COLO668 (cell line): ENCODE measurements around the gene ZAP70.

Experiments
- DNase-seq: peaks from one replicate; lab custom pipeline; 2025; ENCODE audit not compliant: unreplicated experiment; lab: John Stamatoyannopoulos, UW

ZAP70 gene

GRCh38 chr2:97715951-97716694 lies 2.7 kb downstream of the ZAP70 start:
- no peak for DNase-seq

DNA sequence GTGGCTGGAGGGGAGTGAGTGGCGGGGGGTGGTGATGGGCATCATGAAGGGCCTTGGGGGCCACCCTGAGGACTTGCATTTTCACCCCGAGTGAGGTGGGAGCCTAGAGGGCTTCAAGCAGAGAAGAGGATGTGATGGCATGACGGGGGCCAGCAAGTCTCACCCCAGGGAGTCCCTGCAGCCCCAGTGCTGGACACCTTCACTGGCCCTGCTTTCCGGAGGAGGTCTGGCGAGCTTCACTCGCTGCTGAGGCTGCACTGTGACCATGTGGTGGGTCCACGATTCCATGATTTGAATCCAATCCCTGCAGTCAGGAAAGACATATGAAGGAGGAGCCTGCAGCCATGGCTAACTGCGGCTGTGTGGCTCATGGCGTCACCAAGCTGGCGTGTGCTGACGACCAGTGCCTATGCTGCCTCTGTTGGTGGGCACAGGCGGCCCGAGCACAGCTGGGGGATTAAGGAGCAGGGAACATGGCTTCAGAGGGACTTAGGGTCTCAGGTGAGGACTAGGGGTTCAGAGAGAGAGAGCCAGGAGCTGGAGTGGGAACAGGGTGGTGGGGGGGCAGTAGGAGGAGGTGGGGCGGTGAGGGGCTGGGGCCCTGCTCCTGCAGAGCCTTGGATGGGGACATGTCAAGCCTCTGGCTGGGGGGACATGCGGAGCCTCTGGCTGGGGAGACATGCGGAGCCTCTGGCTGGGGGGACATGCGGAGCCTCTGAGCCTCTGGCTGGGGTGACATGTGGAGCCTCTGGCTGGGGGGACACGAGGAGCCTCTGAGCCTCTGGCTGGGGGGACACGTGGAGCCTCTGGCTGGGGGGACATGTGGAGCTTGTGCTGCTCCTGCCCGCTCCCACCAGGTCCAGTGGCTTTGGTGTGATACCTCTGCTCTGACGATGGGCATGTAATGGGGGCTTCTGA lies 3.6 kb downstream of the ZAP70 start:
- DNase-seq, result no peak

- DNase-seq, result no peak
Observed at GRCh38 chr2:97717613-97717995, 4.2 kb downstream of the ZAP70 start.

DNA sequence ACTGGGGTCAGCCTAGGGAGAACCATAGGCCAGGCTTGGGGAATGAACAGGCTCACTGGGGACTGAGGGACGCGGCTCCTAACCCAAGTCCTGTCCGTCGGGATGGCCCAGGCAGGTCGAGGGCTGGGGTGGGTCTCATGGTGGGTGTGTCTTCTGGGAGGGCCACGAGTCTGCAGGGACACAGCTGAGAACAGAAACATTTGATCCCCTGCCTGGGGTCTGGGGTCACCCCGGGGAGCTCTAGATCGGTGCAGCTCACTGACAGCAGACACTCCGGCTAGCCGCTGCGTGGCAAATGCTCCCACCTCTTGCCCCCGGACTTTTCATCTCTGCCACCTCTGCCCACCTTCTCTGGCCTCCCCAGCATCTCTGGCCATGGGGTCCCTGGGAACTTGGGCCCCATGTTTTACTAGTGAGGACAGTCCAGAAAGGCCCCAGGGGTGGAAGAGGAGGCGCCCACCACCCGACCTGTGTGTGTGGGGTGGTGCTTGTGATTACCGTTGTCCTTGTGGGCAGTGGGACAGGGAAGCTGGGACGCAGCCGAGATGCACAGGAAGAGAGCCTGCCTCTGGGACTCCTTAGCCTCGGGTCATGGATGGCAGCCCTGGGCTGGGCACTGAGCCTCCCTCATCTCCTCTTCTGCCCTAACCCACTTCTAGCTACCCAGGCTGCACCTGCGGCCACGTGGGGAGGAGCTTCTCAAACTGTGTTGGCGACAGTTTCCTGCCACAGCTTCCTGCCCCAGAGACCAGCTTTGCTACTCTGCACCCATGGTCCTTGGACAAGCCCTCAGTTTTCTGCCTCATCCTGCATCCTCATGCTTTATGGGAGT lies 4.9 kb downstream of the ZAP70 start:
- peak; percentile 8 for DNase-seq

DNA sequence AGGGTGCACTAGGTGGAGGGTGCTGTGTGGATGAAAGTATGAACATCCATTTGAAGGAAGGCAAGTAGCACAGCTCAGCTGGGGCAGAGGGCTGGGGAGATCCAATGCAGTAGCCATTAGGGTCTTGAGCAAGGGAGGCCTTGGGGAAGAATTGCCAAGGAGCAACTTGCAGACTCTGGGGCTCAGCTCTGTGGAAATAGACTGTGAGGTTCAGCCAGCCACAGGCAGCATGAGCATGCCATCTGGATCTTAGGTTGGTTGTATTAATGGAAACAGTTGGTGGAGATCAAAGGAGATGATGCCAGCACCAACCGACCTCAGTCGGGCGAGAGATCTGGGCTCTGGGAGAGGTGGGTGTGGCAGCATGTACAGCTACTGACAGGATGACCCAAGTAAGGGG lies 5.6 kb downstream of the ZAP70 start:
- DNase-seq, result no peak

- DNase-seq, result no peak
Observed at GRCh38 chr2:97719362-97720155, 6.2 kb downstream of the ZAP70 start.

DNA sequence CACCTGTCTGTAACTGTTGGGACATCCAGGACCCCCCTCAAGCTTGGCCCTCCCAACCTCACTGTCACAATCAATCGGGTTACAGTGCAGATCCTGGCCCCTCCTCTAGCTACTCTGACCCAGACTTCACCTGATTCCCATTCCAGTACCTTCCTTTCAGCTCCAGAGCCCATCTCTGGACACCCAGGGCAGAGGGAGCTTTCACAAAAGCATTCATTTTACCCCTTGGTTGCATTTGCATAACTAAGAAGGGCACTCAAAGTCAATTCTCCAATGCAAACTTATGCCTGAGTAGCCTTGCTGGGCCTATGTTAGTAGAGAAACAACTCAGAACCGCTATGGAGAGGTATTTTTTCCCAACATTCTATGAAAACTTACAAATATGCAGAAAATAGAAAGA lies 7.4 kb downstream of the ZAP70 start:
- no peak for DNase-seq

GRCh38 chr2:97722227-97722626 lies 8.9 kb downstream of the ZAP70 start:
- no peak for DNase-seq

GRCh38 chr2:97723156-97724072 lies 10.0 kb downstream of the ZAP70 start:
- no peak for DNase-seq

GRCh38 chr2:97724073-97724410 lies 10.7 kb downstream of the ZAP70 start:
- no peak for DNase-seq

DNA sequence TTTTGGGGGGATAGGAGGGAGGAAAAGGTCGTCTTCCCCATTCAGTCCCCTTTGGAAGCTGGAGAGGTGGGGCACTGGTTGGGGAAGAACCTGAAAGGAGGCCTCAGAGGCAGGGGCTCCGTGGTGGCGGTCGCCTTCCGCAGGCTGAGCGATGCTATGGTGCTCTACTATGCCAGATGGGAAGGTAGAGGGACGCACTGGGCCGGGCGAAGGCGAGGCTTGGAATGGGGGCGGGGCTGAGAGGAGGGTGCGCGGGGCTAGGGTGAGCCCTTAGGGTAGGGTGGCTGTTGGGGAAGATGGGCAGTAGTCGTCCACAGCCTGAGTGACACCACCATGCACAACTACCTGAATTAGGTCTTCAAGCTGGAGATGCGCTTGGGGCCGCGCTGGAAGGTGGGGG lies 11.1 kb downstream of the ZAP70 start:
- no peak for DNase-seq

GRCh38 chr2:97724946-97725688 lies 11.7 kb downstream of the ZAP70 start:
- DNase-seq, result no peak

- no peak for DNase-seq
Observed at GRCh38 chr2:97726261-97727064, 13.1 kb downstream of the ZAP70 start.

DNA sequence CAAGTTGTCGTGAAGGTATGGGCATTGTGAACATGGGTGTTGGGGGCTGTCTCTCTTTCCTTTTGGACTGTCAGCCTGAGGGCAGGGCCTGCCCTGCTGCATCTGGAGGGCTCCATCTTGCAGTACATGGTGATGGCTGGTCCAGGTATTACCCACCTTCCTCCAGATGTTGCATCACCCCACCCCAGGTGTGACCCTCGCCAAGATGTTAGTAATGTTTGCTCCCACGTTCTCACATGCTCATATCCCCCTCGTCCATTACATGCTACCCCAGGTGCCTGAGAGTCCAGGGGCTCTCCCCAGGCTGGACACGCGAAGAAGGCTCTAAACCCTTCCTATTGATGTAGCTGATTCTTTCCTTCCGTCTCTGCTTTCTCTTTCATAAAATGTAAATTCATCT lies 13.9 kb downstream of the ZAP70 start:
- DNase-seq, result no peak

GRCh38 chr2:97728091-97728731 lies 14.8 kb downstream of the ZAP70 start:
- peak; percentile 34 for DNase-seq

GRCh38 chr2:97730245-97730644 lies 16.9 kb downstream of the ZAP70 start:
- DNase-seq, result no peak

DNA sequence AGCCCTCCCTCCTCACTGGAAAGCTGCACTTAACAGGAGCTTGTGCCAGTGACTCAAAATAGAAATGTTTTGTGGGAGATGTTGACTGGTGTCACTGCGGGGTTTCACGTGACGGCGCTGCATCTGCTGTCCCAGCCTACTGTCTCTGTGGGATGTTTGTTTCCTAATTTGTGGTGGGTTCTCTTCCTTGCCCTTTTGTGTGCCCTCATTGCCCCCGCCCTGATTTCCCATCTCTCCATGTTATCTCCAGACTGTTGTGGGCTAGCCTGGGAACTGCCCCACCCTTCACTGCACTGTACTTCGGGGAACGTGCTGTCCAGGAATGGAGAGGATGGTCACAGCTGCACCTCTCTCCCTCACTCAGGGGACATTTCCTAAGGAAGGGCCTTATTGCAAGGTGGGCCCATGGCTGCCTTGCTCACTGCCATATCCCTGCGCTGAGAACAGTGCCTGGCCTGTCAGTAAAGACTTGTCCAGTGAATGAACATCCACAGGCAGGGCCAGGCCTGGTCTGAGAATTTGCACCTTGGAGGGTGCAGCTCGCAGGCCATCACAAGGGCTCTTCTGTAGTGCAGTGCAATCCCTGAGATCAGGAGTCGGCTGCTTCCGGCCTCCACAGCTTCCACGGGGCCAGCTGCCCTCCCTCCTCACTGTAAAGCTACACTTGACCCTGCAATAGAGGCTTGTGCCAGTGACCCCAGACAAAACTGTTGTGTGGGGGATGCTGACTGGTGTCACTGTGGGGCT lies 18.1 kb downstream of the ZAP70 start:
- no peak for DNase-seq
